Jurkat, Clone E6-1 (cell line): ENCODE data around the gene SLC16A6.
A peak's percentile ranks its signal among the peaks of the same experiment; 100 is the strongest.
"Not testable (repeated sequence)": the region's sequence is repeated elsewhere in the genome, so short reads cannot be mapped to it uniquely, and the experiment has no call there.

ENCODE experiments used
- DNase-seq: peaks from one replicate; pipeline ENCODE4 v3.0.0-alpha.2; 2011; ENCODE audit warnings: low read depth, low spot score
- H3K4me3 ChIP-seq: 2 replicates; pipeline ENCODE4 v1.5.1; 2011; ENCODE audit warnings: mild to moderate bottlenecking, low read length, control low read depth, moderate library complexity

The SLC16A6 gene

GRCh38 chr17:68293490-68294195 lies 2.7 kb upstream of the SLC16A6 start:
- no peak for DNase-seq
- H3K4me3 ChIP-seq: no peak overlapping the region

GRCh38 chr17:68292689-68293040 lies 1.7 kb upstream of the SLC16A6 start:
- H3K4me3 ChIP-seq: peak overlapping the region; percentile 61

GRCh38 chr17:68291836-68292688 lies 1.1 kb upstream of the SLC16A6 start:
- H3K4me3 ChIP-seq: peak overlapping the region; percentile 61
- peak; percentile 77 for DNase-seq

More at GRCh38 chr17:68292689-68293040, 1.7 kb upstream of the SLC16A6 start:
- no peak for DNase-seq

- H3K4me3 ChIP-seq: peak overlapping the region; percentile 63
- peak; percentile 65 for DNase-seq
Observed at GRCh38 chr17:68290268-68290954, 516 bp downstream of the SLC16A6 start.

GRCh38 chr17:68289936-68290267 lies 1.0 kb downstream of the SLC16A6 start:
- DNase-seq: no peak
- peak overlapping the region; percentile 63 for H3K4me3 ChIP-seq

- no peak for DNase-seq
- H3K4me3 ChIP-seq: no peak overlapping the region
Observed at GRCh38 chr17:68289473-68289872, 1.5 kb downstream of the SLC16A6 start.

- H3K4me3 ChIP-seq: no peak overlapping the region
- DNase-seq: peak; percentile 35
Observed at GRCh38 chr17:68288804-68289203, 2.1 kb downstream of the SLC16A6 start.

GRCh38 chr17:68288375-68288774 lies 2.6 kb downstream of the SLC16A6 start:
- no peak for DNase-seq
- no peak overlapping the region for H3K4me3 ChIP-seq

GRCh38 chr17:68281965-68282364 lies 9.0 kb downstream of the SLC16A6 start:
- H3K4me3 ChIP-seq, DNase-seq: not testable (repeated sequence)

GRCh38 chr17:68277807-68278206 lies 13.1 kb downstream of the SLC16A6 start:
- no peak for DNase-seq
- no peak overlapping the region for H3K4me3 ChIP-seq

GRCh38 chr17:68276339-68276738 lies 14.6 kb downstream of the SLC16A6 start:
- H3K4me3 ChIP-seq, DNase-seq: not testable (repeated sequence)

- DNase-seq: no peak
Observed at GRCh38 chr17:68273722-68274121, 17.2 kb downstream of the SLC16A6 start.

GRCh38 chr17:68265833-68266232 lies 25.1 kb downstream of the SLC16A6 start:
- DNase-seq, H3K4me3 ChIP-seq: not testable (repeated sequence)

More at GRCh38 chr17:68273722-68274121, 17.2 kb downstream of the SLC16A6 start:
- no peak overlapping the region for H3K4me3 ChIP-seq

- DNase-seq: peak; percentile 48
- H3K4me3 ChIP-seq: not testable (repeated sequence)
Observed at GRCh38 chr17:68263101-68263681, 27.7 kb downstream of the SLC16A6 start.

- not testable (repeated sequence) for DNase-seq, H3K4me3 ChIP-seq
Observed at GRCh38 chr17:68262467-68262866, 28.5 kb downstream of the SLC16A6 start.

- H3K4me3 ChIP-seq: peak overlapping the region; percentile 46
- DNase-seq: no peak
Observed at GRCh38 chr17:68260051-68260762, 30.7 kb downstream of the SLC16A6 start.

- H3K4me3 ChIP-seq: peak overlapping the region; percentile 46
- DNase-seq: not testable (repeated sequence)
Observed at GRCh38 chr17:68259648-68259951, 31.3 kb downstream of the SLC16A6 start.

GRCh38 chr17:68258890-68259647 lies 31.9 kb downstream of the SLC16A6 start:
- DNase-seq: peak; percentile 59
- peak overlapping the region; percentile 46 for H3K4me3 ChIP-seq
